ENCODE data around the gene DCTPP1.
A peak's percentile ranks its signal among the peaks of the same experiment; 100 is the strongest.

The DCTPP1 gene

GRCh38 chr16:30377050-30377811 lies 52.6 kb downstream of the DCTPP1 start:
- peaks cover 6% of the 10 kb centered on the region; the same call in 1 of the 2 replicates for H3K79me2 ChIP-seq (ENCODE audit: insufficient read depth, low read length)
- H3K4me2 ChIP-seq (ENCODE audit: low read length) = peak overlapping the region; percentile 81
- H4K20me1 ChIP-seq (ENCODE audit: insufficient read depth, low read length) = no peaks in the 10 kb centered on the region
- H3K9me3 ChIP-seq (ENCODE audit: low read length) = no peaks in the 10 kb centered on the region
- peaks cover 14% of the 10 kb centered on the region; the same call in 1 of the 2 replicates for H3K36me3 ChIP-seq (ENCODE audit: insufficient read depth, low read length)
- TF ChIP-seq EZH2 (IDR thresholded peaks at IDR 0.05; ENCODE audit: borderline replicate concordance, low read length) (no peak), CTCF (IDR thresholded peaks at IDR 0.05; ENCODE audit: low read length) (no peak)
- H3K9me2 ChIP-seq (ENCODE audit: low read depth, low read length) = no peaks in the 10 kb centered on the region
- H2AFZ ChIP-seq (ENCODE audit: low read length) = no peak overlapping the region
- peaks cover 11% of the 10 kb centered on the region; the same call in 1 of the 2 replicates for H3F3A ChIP-seq (ENCODE audit: insufficient read depth, low read length)
- peaks cover 54% of the 10 kb centered on the region for H3K4me1 ChIP-seq (ENCODE audit: insufficient read depth, low read length, severe bottlenecking)
- H3K4me3 ChIP-seq (ENCODE audit: low read depth, low read length, poor library complexity, severe bottlenecking) = peak overlapping the region; percentile 65
- H3K9ac ChIP-seq (ENCODE audit: low read length) = peak overlapping the region; percentile 82
- no peaks in the 10 kb centered on the region for H3K27me3 ChIP-seq (ENCODE audit: insufficient read depth, low read length)
- peak overlapping the region; percentile 94 for H3K27ac ChIP-seq (ENCODE audit: low read depth, low read length, poor library complexity, severe bottlenecking)

- Histone ChIP-seq H3K27ac (ENCODE audit: low read depth, low read length, poor library complexity, severe bottlenecking) (no peak overlapping the region), H3K9ac (ENCODE audit: low read length) (no peak overlapping the region)
These were observed 53.3 kb downstream of the DCTPP1 start for GRCh38 chr16:30376461-30376902.

GRCh38 chr16:30375864-30376263 lies 54.0 kb downstream of the DCTPP1 start:
- Histone ChIP-seq H3K4me2 (ENCODE audit: low read length) (no peak overlapping the region), H3F3A (ENCODE audit: insufficient read depth, low read length) (peaks cover 10% of the 10 kb centered on the region; the same call in 1 of the 2 replicates), H3K9me2 (ENCODE audit: low read depth, low read length) (no peaks in the 10 kb centered on the region), H4K20me1 (ENCODE audit: insufficient read depth, low read length) (no peaks in the 10 kb centered on the region), H3K36me3 (ENCODE audit: insufficient read depth, low read length) (peaks cover 14% of the 10 kb centered on the region; the same call in 1 of the 2 replicates), H3K27me3 (ENCODE audit: insufficient read depth, low read length) (no peaks in the 10 kb centered on the region), H3K4me3 (ENCODE audit: low read depth, low read length, poor library complexity, severe bottlenecking) (no peak overlapping the region), H3K27ac (ENCODE audit: low read depth, low read length, poor library complexity, severe bottlenecking) (no peak overlapping the region), H3K9ac (ENCODE audit: low read length) (no peak overlapping the region), H3K79me2 (ENCODE audit: insufficient read depth, low read length) (no peaks in the 10 kb centered on the region), H2AFZ (ENCODE audit: low read length) (no peak overlapping the region), H3K4me1 (ENCODE audit: insufficient read depth, low read length, severe bottlenecking) (peaks cover 52% of the 10 kb centered on the region), H3K9me3 (ENCODE audit: low read length) (no peaks in the 10 kb centered on the region)
- TF ChIP-seq CTCF (IDR thresholded peaks at IDR 0.05; ENCODE audit: low read length) (no peak), EZH2 (IDR thresholded peaks at IDR 0.05; ENCODE audit: borderline replicate concordance, low read length) (no peak)

More at GRCh38 chr16:30376461-30376902, 53.3 kb downstream of the DCTPP1 start:
- Histone ChIP-seq H3K79me2 (ENCODE audit: insufficient read depth, low read length) (no peaks in the 10 kb centered on the region), H4K20me1 (ENCODE audit: insufficient read depth, low read length) (no peaks in the 10 kb centered on the region), H3F3A (ENCODE audit: insufficient read depth, low read length) (peaks cover 11% of the 10 kb centered on the region; the same call in 1 of the 2 replicates), H3K4me3 (ENCODE audit: low read depth, low read length, poor library complexity, severe bottlenecking) (no peak overlapping the region), H3K36me3 (ENCODE audit: insufficient read depth, low read length) (peaks cover 14% of the 10 kb centered on the region; the same call in 1 of the 2 replicates), H2AFZ (ENCODE audit: low read length) (no peak overlapping the region), H3K4me2 (ENCODE audit: low read length) (no peak overlapping the region), H3K4me1 (ENCODE audit: insufficient read depth, low read length, severe bottlenecking) (peaks cover 54% of the 10 kb centered on the region), H3K9me3 (ENCODE audit: low read length) (no peaks in the 10 kb centered on the region), H3K9me2 (ENCODE audit: low read depth, low read length) (no peaks in the 10 kb centered on the region), H3K27me3 (ENCODE audit: insufficient read depth, low read length) (no peaks in the 10 kb centered on the region)
- TF ChIP-seq CTCF (IDR thresholded peaks at IDR 0.05; ENCODE audit: low read length) = no peak
- TF ChIP-seq EZH2 (IDR thresholded peaks at IDR 0.05; ENCODE audit: borderline replicate concordance, low read length) = no peak

Data from OCI-LY1 (cell line).